T-helper 1 cell treated with Interleukin-12 subunit alpha and Interleukin-12 subunit beta and Interleukin-4 antibody, amounts not matched to agents 30 ng/mL and 1 ng/mL, for 36 hours (primary cell): ENCODE measurements around the gene WDR36. TPM values are rescaled to one million over a fixed set of nuclear protein-coding genes. Genes with fewer than 3 reads are reported as not detected.

Experiments used
- intact Hi-C: fragments of 100-400 bp; cut with micrococcal nuclease; formaldehyde crosslinking; loops from one replicate; pipeline ENCODE4 v1.15.1; 2024
- total RNA-seq: library from RNA; stranded (reverse); gene quantifications from 2 replicates; pipeline ENCODE4 v1.2.3, GENCODE V29; 2022

The WDR36 gene
- total RNA-seq, 1 donor from 2014 or later = 39.6 TPM

DNA sequence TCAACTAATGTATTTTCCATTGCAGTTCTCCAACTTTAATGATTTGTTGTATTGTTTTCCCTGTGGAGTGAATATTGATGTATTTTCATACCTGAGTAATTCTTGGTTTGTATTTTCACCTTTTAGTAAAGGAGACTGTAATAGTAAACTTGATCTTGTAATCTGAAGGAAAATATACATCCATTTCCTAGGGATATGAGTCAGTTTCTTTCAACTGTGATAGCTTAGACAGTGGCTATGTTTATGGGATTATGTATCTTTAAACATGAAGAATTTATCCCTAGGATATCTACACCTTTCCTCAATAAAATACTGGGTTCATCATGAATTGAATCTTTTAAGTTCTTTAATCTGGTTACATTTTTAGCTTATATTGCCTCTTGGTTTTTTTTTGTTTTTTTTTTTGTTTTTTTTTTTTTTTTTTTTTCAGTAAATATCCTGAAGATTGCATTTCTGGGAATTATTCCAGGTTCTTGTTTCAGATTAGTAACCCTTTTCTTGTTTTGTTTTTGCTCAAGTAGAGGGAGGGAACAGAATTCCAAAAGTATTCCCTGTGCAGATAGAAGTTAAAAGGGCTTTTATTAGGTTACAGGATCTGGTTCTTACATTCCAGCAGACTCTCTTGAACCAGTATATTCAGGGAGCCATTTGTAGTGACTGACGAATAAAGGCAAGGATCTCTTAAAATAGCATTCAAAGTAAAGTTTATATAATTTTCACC is 7.1 kb downstream of the WDR36 start:
- intact Hi-C loops = loop anchor here (5.0 kb wide), 1 partner anchor 398 kb away; no protein-coding TSS in a partner anchor

DNA sequence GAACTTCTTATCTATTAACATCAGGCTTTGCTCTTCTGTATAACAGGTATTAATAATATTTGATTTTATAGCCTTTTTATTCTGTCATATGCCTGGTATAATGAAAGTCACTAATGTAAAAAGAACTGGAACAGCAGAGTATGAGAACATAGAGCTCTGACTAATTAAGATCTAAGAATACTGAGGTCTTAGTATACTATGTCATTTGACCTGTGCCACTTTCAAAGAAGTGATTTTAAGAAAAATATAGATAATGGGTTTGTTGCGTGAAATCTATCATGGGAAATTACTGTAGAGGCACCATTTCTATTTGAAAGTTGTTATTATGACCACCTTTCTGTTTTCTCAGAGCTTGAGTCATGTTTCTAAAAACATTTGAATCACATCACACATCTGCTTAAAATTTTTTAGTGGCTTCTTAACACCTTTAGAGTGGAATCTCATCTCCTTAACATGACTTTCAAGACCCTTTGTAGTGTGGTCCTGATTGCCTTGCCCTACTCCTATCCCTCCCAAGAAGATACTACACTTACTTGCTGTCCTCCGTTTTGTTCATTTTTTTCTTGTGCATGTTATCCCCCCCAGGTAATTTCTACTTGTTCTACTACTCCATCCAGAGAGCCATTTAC is 14.3 kb downstream of the WDR36 start:
- intact Hi-C loops = no loop called here

DNA sequence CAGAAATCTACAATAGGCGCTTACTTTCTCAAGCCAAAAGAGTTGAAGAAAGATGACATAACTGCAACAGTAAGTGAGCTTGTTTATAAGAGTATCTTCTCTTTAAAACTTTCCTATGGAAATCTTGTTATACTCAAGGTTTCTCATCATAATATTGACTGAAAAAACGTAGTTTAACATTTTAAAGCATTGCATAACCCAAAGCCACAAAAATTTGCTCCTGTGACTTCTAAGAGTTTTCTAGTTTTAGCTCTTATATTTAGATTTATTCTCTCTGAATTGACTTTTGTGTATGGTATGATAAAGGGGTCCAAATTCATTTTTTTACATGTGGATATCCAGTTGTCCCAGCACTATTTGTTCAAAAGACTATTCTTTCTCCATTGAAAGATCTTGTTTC is 15.2 kb downstream of the WDR36 start:
- intact Hi-C loops = no loop called here

DNA sequence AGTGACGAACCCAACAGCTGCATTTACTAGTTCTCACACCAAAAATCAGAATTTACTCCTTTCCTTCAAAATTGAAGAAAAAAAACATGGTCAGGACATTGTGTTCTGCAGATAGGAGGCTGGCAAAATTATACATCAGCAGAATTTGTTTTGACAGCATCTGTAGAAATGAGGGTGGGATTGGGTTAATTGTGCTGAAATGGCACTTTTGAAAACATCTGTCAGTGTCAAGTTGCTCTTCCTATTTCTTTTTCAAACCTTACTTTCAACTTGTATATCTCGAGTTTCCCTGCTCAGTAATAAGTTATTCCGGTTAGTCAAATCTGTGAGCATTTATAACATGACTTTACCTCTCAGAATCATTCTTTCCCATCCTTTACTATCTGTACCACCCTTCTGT is 19.8 kb downstream of the WDR36 start:
- intact Hi-C loops = no loop called here

DNA sequence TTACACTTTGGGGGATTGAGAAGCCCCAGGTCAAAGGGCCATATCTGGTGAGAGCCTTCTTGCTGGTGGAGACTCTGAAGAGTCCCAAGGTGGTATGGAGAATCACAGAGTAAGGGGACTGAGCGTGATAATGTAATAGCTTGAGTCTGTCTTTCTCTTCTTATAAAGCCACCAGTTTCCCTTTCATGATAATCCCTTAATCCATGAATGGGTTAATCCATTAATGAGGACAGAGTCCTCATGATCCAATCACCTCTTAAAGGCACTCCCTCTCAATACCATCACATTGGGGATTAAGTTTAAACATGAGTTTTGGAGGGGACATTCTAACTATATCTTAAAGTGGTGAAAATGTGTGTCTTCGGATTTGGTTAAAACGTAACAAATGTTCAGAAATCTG is 21.5 kb downstream of the WDR36 start:
- intact Hi-C loops = no loop called here

DNA sequence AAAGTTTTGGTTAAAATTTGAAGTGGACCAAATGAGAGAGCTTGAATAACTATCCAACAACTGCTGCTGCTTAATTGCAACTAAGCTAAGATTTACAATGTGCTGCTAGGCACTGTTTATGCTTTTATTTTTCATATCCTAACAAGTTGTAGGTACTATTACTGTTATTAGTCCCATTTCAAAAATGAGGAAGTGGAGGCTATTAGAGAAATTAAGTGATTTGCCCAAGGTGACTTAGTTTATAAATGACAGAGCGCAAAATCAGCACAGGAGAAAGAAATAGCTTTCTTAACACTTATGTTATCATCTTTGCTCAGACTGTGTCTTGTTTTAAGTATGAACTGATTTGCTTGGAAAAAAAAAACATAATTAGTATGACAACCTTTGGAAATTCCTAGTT is 23.1 kb downstream of the WDR36 start:
- intact Hi-C loops = no loop called here

DNA sequence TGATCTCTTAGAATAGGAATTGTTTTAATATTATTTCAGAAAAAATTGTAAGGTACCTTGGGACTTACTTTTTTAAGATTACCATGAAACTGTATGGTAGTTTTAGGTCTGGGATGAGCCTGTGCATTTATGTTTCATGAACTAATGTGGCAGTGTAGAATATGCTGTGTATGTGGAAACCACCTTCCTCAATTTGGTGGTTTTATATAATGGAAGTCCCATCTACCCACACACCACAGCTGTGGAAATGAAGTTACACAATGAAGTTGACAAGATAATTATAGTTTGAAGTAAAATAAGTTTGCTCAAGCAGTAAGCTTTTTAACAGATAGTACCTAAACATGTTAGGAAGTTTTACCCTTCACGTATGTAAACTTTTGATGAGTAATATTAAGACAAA is 24.4 kb downstream of the WDR36 start:
- intact Hi-C loops = no loop called here

DNA sequence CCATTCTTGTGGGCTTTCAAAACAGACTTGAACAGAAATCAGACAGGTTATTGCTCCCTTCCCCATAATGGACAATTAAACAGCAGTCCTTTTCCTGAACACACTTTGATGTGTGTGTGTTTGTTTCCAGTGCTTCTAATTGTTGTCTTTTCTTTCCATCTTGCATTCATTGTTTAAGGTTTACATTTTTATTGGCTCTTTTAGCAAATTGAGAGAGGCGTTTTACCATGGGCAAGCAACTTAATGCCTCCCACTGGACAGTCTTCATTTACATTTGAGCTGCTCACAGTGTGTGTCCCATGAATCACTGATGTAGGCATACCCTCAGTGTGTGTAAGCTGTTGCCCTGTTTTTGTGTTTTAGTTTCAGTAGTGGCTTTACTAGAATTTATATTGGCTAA is 25.0 kb downstream of the WDR36 start:
- intact Hi-C loops = no loop called here

DNA sequence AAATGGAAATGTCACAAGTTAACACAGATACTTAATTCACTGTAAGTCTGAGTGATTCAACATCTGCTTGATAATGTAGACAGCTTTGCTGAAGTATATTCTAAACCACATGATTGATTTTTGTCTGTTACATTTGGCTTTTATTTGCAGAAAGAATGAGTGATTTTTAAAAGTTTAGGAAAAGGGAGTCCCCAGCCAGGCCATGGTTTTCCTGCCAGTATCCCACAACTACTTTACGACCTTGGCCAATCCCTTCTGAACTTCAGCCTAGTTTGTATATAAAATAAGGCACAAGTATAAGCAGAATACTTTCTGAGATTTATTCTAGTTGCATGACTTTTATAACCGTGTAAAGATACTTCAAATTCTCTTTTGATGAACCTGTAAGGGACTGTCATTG is 27.1 kb downstream of the WDR36 start:
- intact Hi-C loops = no loop called here

DNA sequence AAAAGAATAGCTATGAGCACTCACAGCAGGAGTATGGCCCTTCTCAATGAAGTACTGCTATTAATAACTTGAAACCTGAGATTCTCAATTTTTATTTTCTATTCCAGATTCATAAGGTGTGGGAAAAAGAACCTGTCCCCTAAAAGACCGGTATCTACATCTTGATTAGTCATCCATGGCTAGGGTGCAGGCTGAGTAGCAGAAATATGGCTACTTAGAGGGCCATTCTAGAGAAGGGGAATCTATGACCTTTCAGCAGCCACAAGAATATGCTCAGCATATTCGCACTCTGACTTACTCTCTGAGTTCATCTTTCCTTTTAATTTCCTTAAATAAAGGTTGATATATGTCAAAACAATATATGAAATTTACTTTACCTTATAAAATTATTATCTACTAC is 27.7 kb downstream of the WDR36 start:
- intact Hi-C loops = no loop called here

DNA sequence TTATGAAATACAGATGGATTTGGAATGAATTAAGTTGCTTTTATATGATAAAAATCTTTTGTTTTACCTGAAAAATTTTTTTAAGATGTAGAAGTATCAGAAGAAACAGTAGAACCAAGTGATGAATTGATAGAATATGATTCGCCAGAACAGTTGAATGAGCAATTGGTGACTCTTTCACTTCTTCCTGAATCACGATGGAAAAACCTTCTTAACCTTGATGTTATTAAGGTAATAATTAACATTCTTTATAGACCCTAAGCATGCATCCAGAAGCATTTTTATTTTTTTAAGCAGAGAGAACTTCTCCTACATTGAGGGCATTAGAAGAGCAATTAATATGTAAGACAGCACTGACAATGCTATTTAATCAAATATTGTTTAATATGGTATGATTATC is 28.8 kb downstream of the WDR36 start:
- intact Hi-C loops = no loop called here

DNA sequence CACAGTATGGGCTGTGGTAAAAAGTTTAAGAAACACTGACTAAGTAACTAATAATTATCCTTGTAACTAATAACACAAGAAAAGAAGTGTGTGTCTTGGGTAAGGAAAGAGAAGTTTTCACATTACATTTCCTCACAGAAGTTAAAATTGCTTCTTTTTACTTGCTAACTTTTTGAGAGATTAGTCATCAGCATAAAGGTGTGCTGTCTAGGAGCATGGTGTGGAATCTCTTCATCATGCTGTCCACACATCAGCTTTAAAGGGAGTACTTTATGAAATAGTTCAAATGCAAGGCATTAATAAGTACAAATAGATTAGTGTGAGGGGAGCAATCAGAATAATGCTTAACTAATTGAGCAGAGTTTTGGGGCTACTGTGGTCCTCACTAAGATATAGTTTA is 29.8 kb downstream of the WDR36 start:
- intact Hi-C loops = no loop called here

DNA sequence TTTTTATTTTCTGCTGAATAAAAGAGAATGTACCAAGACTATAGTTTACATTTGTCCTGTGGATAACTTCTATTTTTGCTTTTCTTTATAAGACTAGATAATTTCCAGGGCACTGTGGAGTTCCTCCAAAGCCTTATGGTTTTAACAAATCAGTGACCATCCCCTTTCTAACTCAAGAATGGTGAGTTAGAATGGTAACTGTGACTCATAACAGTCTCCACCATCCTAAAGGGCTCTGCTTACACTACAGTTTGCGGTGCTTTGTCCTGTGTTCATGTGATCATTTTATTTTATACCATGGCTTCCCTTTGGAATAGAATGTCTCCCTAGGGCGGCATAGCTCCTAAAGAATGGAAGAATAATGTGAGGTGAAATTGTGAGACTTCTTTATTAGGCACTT is 30.2 kb downstream of the WDR36 start:
- intact Hi-C loops = no loop called here

DNA sequence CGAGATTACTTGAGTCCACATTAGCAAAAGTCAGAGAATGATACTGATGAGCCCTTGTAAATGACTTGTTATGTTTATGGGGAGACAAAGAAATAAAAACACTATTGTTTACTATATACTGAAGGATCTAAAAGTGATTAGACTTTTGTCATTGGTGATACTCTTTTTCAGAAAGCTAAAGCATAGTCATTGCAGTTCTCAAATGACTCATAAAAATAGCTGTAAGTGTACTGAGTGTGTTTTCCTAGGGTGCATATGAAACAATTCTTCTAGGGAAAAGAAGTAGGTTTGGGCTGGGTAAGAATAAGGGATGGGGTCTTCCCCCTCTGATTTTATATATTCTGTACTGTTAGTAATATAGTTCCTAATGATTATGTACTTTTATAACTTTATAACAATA is 32.6 kb downstream of the WDR36 start:
- intact Hi-C loops = no loop called here

DNA sequence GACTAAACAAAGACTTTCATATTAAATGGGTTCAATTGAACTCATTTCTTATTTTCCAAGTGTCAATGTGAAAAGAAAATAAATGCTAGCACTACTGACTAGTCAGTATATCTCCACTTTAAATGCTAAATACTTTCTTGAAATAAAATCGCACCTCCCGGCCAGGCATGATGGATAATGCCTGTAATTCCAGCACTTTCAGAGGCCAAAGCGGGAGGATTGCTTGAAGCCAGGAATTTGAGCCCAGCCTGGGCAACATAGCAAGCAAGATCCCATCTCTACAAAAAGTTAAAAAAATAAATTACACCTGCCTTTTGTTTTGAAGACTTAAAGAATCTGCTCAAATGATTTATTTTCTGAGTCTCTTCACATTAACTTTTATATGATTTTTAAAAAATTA is 34.7 kb downstream of the WDR36 start:
- intact Hi-C loops = no loop called here

DNA sequence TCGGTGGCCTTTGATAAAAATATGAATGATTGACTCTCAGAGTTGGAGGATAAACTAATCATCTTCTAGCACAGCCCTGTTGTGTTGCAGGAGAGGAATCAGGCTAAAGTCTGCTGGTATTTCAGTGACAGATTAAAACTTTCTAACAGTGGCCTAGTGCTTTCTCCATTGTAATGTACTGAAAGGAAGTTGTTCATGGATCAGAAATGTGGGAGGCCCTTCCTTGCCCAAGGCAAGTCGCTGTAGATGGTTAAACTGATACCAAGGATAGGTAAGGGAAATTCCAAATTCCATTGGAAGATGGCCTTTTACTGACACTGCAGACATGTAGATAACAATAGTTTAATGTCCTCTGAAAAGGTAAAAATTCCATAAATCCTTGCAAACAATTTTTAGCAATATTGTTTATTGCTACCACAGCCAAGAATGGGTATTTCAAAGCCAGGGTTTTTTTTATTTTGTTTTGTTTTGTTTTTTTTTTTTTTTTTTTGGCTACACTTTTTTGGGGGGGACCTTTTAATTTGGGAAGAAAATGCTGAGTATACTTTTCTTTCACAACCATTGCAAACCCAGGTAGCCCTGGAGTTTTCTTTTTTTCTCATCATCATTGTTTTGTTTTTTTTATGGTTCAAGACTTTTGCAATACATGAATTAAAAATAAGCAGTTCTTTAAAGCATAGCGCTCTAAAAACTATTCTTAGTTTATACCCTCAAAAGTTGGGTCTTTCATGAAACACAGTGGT is 35.5 kb downstream of the WDR36 start:
- intact Hi-C loops = no loop called here

DNA sequence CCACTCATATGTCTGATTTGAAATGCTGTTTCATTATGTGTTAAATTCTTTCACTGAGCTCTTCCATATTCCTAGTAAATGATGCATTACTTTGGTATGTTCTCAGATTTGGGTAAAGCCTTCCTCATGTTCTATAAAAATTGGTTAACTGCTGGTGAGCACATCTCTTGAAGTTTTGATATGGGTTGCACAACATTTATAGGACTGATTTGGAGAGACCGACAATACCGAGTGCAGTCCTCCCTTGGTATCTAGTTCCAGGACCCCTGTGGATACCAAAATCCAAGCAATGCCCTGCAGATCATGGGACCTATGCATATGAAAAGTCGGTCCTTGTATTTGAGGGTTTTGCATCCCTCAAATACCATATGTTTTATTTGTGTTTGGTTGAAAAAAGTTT is 37.8 kb downstream of the WDR36 start:
- intact Hi-C loops = no loop called here

DNA sequence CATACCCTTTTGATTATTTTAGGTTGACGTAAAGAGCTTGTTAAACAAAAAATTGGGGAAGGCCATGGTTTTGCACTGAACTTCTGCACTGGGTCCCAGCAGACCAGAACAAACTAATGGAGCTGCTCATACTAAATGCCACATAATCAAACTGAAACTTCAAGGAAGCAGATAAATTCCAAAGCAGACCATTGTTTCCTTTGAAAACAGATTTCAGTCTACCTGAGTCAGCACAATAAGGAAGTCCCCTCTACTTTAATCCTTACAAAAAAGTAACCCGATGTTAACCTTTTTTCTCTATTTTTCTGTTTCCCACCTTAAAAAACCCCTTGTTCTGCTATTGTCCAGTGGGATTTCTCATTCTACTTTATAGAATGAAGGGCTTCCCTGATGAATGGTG is 39.2 kb downstream of the WDR36 start:
- intact Hi-C loops = no loop called here

DNA sequence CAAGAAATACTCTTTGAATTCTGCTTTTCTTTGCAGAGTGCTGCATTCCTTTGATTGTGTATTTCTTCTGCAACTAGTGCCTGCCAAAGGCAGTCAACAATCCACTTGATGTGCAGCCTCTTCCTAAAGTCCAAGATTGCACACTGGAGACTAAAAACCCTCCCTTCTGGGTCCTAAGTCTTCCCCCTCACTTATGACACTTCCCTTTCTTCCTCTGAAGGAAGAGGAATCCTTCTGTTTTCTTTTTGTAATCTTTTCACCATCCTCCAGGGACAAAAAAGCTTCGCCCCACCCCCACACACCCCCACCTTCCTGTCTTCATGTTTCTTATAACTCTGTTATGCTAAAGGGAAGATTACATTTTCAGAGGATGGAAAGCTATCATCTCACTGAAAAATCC is 39.9 kb downstream of the WDR36 start:
- intact Hi-C loops = no loop called here

DNA sequence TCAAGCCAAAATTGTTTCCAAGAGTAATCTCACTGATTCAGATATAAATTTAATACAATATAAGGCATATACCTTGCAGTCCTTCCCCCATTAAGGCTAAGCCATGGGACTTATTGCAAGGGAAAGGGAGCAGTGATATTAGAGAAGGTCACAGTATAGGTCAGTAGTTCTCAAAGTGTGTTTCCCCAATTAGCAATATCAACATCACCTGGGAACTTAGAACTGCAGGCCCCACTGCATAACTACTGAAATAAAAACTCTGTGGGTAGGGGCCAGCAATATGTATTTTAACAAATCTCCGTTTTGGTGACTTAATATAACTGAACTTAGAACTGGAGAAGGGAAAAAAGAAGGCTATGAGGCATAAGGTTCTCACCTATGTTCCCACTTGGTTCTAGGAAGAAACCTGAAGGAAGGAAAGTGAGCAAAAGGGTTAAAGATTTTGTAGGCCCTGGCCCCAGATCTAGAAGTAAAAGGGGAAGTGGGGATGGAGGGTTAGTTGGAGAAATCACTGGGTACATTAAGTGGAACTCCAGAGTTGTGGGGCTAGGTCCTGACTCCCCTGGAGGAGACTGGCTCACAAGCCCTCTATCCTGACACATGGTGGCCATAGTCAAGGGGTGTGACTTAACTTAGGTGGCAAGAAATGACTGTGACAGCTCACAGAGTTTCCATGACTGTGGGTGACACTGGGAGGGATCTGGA is 40.7 kb downstream of the WDR36 start:
- intact Hi-C loops = no loop called here

DNA sequence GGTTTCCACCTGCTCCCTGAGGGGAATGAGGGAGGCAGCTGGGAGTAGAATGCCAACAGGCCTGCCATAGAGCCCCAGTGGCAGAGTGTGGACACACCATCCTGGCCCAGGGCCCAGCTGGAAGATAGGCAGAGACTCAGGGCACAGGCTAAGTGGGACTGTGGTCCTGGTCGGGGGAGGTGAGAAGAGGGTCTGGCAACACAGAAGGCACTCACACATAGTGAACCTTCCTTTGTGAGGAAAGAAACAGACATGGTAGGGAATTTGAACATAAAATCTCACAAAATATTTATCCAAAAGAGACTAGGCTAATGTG is 41.2 kb downstream of the WDR36 start:
- intact Hi-C loops = no loop called here

DNA sequence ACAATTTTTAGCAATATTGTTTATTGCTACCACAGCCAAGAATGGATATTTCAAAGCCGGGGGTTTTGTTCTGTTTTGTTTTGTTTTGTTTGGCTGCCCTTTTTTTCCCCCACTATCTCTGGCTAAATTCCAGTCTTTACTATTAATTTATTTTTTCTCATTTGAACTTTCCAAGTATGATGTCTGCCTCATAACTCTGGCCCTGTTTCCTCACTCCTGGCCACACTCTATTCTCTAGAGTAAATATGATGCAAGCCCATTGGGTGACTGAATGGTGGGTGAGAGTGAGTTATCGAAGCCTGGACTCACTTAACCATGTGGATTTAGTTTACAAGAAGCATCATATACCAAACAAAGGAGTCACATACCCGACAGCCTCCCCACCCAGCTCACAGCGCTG is 41.9 kb downstream of the WDR36 start:
- intact Hi-C loops = no loop called here
